ENCODE measurements around the gene AOPEP. TPM values are rescaled to one million over a fixed set of nuclear protein-coding genes. Genes with fewer than 3 reads are reported as not detected.
"Not testable (repeated sequence)": the region's sequence is repeated elsewhere in the genome, so short reads cannot be mapped to it uniquely, and the experiment has no call there.

Gene AOPEP
- total RNA-seq, 1 donor from 2014 or later, result 92.3 TPM

GRCh38 chr9:94961870-94962269, 235.4 kb downstream of the AOPEP start:
- Mint-ChIP-seq H3K9me3 (ENCODE audit: low read depth) (no peaks in the 10 kb centered on the region), H3K27ac (ENCODE audit: unreplicated experiment) (no peak overlapping the region), H3K36me3 (ENCODE audit: low read depth) (peaks cover 23% of the 10 kb centered on the region), H3K4me3 (ENCODE audit: unreplicated experiment) (no peak overlapping the region), H3K4me1 (ENCODE audit: low read depth) (peaks cover 9% of the 10 kb centered on the region), H3K27me3 (ENCODE audit: low read depth) (no peaks in the 10 kb centered on the region)
- TF ChIP-seq CTCF (IDR thresholded peaks at IDR 0.05), result no peak
- DNase-seq (ENCODE audit: low spot score), result no peak

- H3K27ac Mint-ChIP-seq (ENCODE audit: unreplicated experiment); H3K4me3 Mint-ChIP-seq (ENCODE audit: unreplicated experiment); DNase-seq (ENCODE audit: low spot score); H3K9me3 Mint-ChIP-seq (ENCODE audit: low read depth); H3K27me3 Mint-ChIP-seq (ENCODE audit: low read depth): not testable (repeated sequence)
- Mint-ChIP-seq H3K36me3 (ENCODE audit: low read depth) (peaks cover 25% of the 10 kb centered on the region), H3K4me1 (ENCODE audit: low read depth) (peaks cover 15% of the 10 kb centered on the region)
Measured at GRCh38 chr9:94965631-94966030, 239.1 kb downstream of the AOPEP start.

GRCh38 chr9:94966046-94966445, 239.5 kb downstream of the AOPEP start:
- H3K4me3 Mint-ChIP-seq (ENCODE audit: unreplicated experiment); H3K27me3 Mint-ChIP-seq (ENCODE audit: low read depth); DNase-seq (ENCODE audit: low spot score); H3K9me3 Mint-ChIP-seq (ENCODE audit: low read depth); H3K27ac Mint-ChIP-seq (ENCODE audit: unreplicated experiment): not testable (repeated sequence)
- H3K36me3 Mint-ChIP-seq (ENCODE audit: low read depth), result peaks cover 25% of the 10 kb centered on the region
- peaks cover 17% of the 10 kb centered on the region for H3K4me1 Mint-ChIP-seq (ENCODE audit: low read depth)

- H3K9me3 Mint-ChIP-seq (ENCODE audit: low read depth), result no peaks in the 10 kb centered on the region
- no peak for TF ChIP-seq CTCF (IDR thresholded peaks at IDR 0.05)
Measured at GRCh38 chr9:94967482-94967881, 241.0 kb downstream of the AOPEP start.

GRCh38 chr9:94971378-94972131, 245.1 kb downstream of the AOPEP start:
- peak overlapping the region; percentile 78 for H3K27ac Mint-ChIP-seq (ENCODE audit: unreplicated experiment)

More at GRCh38 chr9:94967482-94967881, 241.0 kb downstream of the AOPEP start:
- H3K27me3 Mint-ChIP-seq (ENCODE audit: low read depth), result no peaks in the 10 kb centered on the region
- H3K27ac Mint-ChIP-seq (ENCODE audit: unreplicated experiment), result no peak overlapping the region
- DNase-seq (ENCODE audit: low spot score), result no peak
- peaks cover 22% of the 10 kb centered on the region for H3K4me1 Mint-ChIP-seq (ENCODE audit: low read depth)
- peaks cover 16% of the 10 kb centered on the region for H3K36me3 Mint-ChIP-seq (ENCODE audit: low read depth)
- H3K4me3 Mint-ChIP-seq (ENCODE audit: unreplicated experiment), result no peak overlapping the region

GRCh38 chr9:94973451-94973941, 247.0 kb downstream of the AOPEP start:
- Mint-ChIP-seq H3K36me3 (ENCODE audit: low read depth) (peaks cover 12% of the 10 kb centered on the region), H3K9me3 (ENCODE audit: low read depth) (no peaks in the 10 kb centered on the region), H3K4me3 (ENCODE audit: unreplicated experiment) (no peak overlapping the region), H3K4me1 (ENCODE audit: low read depth) (peaks cover 55% of the 10 kb centered on the region), H3K27me3 (ENCODE audit: low read depth) (no peaks in the 10 kb centered on the region), H3K27ac (ENCODE audit: unreplicated experiment) (peak overlapping the region; percentile 80)
- TF ChIP-seq CTCF (IDR thresholded peaks at IDR 0.05), result no peak
- no peak for DNase-seq (ENCODE audit: low spot score)

More at GRCh38 chr9:94971378-94972131, 245.1 kb downstream of the AOPEP start:
- Mint-ChIP-seq H3K4me3 (ENCODE audit: unreplicated experiment) (no peak overlapping the region), H3K27me3 (ENCODE audit: low read depth) (no peaks in the 10 kb centered on the region), H3K36me3 (ENCODE audit: low read depth) (peaks cover 14% of the 10 kb centered on the region), H3K9me3 (ENCODE audit: low read depth) (no peaks in the 10 kb centered on the region), H3K4me1 (ENCODE audit: low read depth) (peaks cover 55% of the 10 kb centered on the region)
- no peak for TF ChIP-seq CTCF (IDR thresholded peaks at IDR 0.05)
- no peak for DNase-seq (ENCODE audit: low spot score)
